MM.1S (cell line): ENCODE measurements around the gene HSBP1L1.

Experiments
- DNase-seq: peaks from one replicate; pipeline ENCODE4 v3.0.0-alpha.2; 2015
- H2AFZ ChIP-seq: fragments of 300-600 bp; sonication (generic); 2 replicates; pipeline ENCODE4 v1.6.0; 2016; ENCODE audit warnings: antibody characterized with exemption, low read length
- H3F3A ChIP-seq: fragments of 300-600 bp; sonication (generic); 2 replicates; pipeline ENCODE4 v1.6.1; 2016; ENCODE audit warnings: mild to moderate bottlenecking, antibody characterized with exemption, low read length, moderate library complexity, mixed read lengths; ENCODE audit not compliant: insufficient read depth
- H3K27ac ChIP-seq: fragments of 300-600 bp; sonication (generic); 2 replicates; pipeline ENCODE4 v1.5.1; 2016; ENCODE audit warnings: mild to moderate bottlenecking, low read length
- H3K27me3 ChIP-seq: fragments of 300-600 bp; sonication (generic); replicated peaks from 2 replicates; pipeline ENCODE4 v1.6.0; 2016; ENCODE audit warnings: low read length; ENCODE audit not compliant: insufficient read depth
- H3K36me3 ChIP-seq: fragments of 300-600 bp; sonication (generic); replicated peaks from 2 replicates; pipeline ENCODE4 v1.6.1; 2016; ENCODE audit warnings: mild to moderate bottlenecking, low read length, mixed read lengths; ENCODE audit not compliant: insufficient read depth
- H3K4me1 ChIP-seq: fragments of 300-600 bp; sonication (generic); 2 replicates; pipeline ENCODE4 v1.6.1; 2016; ENCODE audit warnings: low read length, mixed read lengths
- H3K4me2 ChIP-seq: fragments of 300-600 bp; sonication (generic); 2 replicates; pipeline ENCODE4 v1.6.0; 2016; ENCODE audit warnings: low read depth, low read length
- H3K4me3 ChIP-seq: fragments of 300-600 bp; sonication (generic); 2 replicates; pipeline ENCODE4 v1.5.1; 2016; ENCODE audit warnings: low read length, mixed read lengths
- H3K79me2 ChIP-seq: fragments of 300-600 bp; sonication (generic); 2 replicates; pipeline ENCODE4 v1.6.1; 2016; ENCODE audit warnings: mixed run types, low read length, mixed read lengths
- H3K9ac ChIP-seq: fragments of 300-600 bp; sonication (generic); 2 replicates; pipeline ENCODE4 v1.6.1; 2016; ENCODE audit warnings: low read length, mixed read lengths
- H3K9me2 ChIP-seq: fragments of 300-600 bp; sonication (generic); replicated peaks from 2 replicates; pipeline ENCODE4 v1.6.1; 2016; ENCODE audit warnings: mild to moderate bottlenecking, low read length, mixed read lengths; ENCODE audit not compliant: insufficient read depth
- H3K9me3 ChIP-seq: fragments of 300-600 bp; sonication (generic); replicated peaks from 2 replicates; pipeline ENCODE4 v1.6.1; 2016; ENCODE audit warnings: mild to moderate bottlenecking, low read length, mixed read lengths; ENCODE audit not compliant: insufficient read depth
- H4K20me1 ChIP-seq: fragments of 300-600 bp; sonication (generic); 2 replicates; pipeline ENCODE4 v1.6.1; 2016; ENCODE audit warnings: mild to moderate bottlenecking, low read length, moderate library complexity, mixed read lengths; ENCODE audit not compliant: insufficient read depth
- EZH2 ChIP-seq: fragments of 300-600 bp; sonication (generic); optimal IDR thresholded peaks from 2 replicates; pipeline ENCODE3; 2017; ENCODE audit warnings: low read depth, mild to moderate bottlenecking, antibody characterized with exemption, low read length, mixed read lengths
- EZH2phosphoT487 ChIP-seq: fragments of 300-600 bp; sonication (generic); IDR thresholded peaks from 2 replicates; pipeline ENCODE4 v1.6.1; 2018; ENCODE audit warnings: antibody characterized with exemption, low read length
- TF ChIP-seq, protein P1 (sequence below): fragments of 300-600 bp; sonication (generic); IDR thresholded peaks from 2 replicates; pipeline ENCODE4 v1.5.1; 2016; ENCODE audit warnings: antibody characterized with exemption, low read length, mixed read lengths

The HSBP1L1 gene

DNA sequence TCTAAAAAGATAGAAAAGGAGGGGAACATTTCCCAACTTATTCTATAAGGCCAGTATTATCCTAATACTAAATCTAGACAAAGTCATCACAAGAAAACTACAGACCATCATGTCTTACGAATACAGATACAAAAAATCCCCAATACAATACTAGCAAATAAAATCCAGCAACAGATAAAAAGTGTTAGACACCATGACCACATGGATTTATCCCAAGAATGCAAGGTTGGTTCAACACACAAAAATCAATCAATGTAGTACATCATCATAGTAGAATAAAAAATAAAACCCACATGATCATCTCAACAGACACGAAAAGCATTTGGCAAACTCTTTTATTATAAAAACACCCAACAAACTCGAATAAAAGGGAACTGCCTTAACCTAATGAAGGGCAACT, 31.5 kb upstream of the HSBP1L1 start:
- Histone ChIP-seq H3K27me3 (no peaks in the 10 kb centered on the region), H3F3A (no peaks in the 10 kb centered on the region), H3K9me3 (0 out of 2 replicates have a peak, but pooled peaks cover 3% of the 10 kb centered on the region), H3K79me2 (peaks cover 22% of the 10 kb centered on the region), H3K9me2 (no peaks in the 10 kb centered on the region), H3K36me3 (peaks cover 7% of the 10 kb centered on the region; the same call in 1 of the 2 replicates), H3K4me2 (no peak overlapping the region), H3K4me1 (no peaks in the 10 kb centered on the region), H2AFZ (no peak overlapping the region), H3K4me3 (no peak overlapping the region), H4K20me1 (no peaks in the 10 kb centered on the region), H3K27ac (no peak overlapping the region), H3K9ac (no peak overlapping the region)
- DNase-seq: no peak
- TF ChIP-seq EZH2 (no peak), EZH2phosphoT487 (no peak)
- TF ChIP-seq, protein P1, sequence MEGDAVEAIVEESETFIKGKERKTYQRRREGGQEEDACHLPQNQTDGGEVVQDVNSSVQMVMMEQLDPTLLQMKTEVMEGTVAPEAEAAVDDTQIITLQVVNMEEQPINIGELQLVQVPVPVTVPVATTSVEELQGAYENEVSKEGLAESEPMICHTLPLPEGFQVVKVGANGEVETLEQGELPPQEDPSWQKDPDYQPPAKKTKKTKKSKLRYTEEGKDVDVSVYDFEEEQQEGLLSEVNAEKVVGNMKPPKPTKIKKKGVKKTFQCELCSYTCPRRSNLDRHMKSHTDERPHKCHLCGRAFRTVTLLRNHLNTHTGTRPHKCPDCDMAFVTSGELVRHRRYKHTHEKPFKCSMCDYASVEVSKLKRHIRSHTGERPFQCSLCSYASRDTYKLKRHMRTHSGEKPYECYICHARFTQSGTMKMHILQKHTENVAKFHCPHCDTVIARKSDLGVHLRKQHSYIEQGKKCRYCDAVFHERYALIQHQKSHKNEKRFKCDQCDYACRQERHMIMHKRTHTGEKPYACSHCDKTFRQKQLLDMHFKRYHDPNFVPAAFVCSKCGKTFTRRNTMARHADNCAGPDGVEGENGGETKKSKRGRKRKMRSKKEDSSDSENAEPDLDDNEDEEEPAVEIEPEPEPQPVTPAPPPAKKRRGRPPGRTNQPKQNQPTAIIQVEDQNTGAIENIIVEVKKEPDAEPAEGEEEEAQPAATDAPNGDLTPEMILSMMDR: no peak

- Histone ChIP-seq H3K9ac (no peak overlapping the region), H3K27ac (no peak overlapping the region), H3F3A (no peaks in the 10 kb centered on the region), H3K4me3 (no peak overlapping the region), H3K9me2 (no peaks in the 10 kb centered on the region), H2AFZ (no peak overlapping the region), H3K4me1 (no peaks in the 10 kb centered on the region), H3K4me2 (no peak overlapping the region), H4K20me1 (no peaks in the 10 kb centered on the region), H3K9me3 (0 out of 2 replicates have a peak, but pooled peaks cover 3% of the 10 kb centered on the region), H3K79me2 (peaks cover 20% of the 10 kb centered on the region), H3K36me3 (peaks cover 4% of the 10 kb centered on the region; the same call in 1 of the 2 replicates), H3K27me3 (no peaks in the 10 kb centered on the region)
- TF ChIP-seq EZH2phosphoT487 (no peak), EZH2 (no peak)
- TF ChIP-seq, protein P1: no peak
- no peak for DNase-seq
Observed at GRCh38 chr18:79933765-79934164, 30.7 kb upstream of the HSBP1L1 start.

- H3K4me2 ChIP-seq: no peak overlapping the region
- no peaks in the 10 kb centered on the region for H3K9me2 ChIP-seq
- TF ChIP-seq, protein P1: no peak
- TF ChIP-seq EZH2: no peak
- TF ChIP-seq EZH2phosphoT487: no peak
- H3K9me3 ChIP-seq: no peaks in the 10 kb centered on the region
- H3K36me3 ChIP-seq: no peaks in the 10 kb centered on the region; the same call in 1 of the 2 replicates
- no peak overlapping the region for H3K4me3 ChIP-seq
- H3K79me2 ChIP-seq: peaks cover 15% of the 10 kb centered on the region
- H3K27ac ChIP-seq: no peak overlapping the region
- DNase-seq: no peak
- H3K27me3 ChIP-seq: no peaks in the 10 kb centered on the region
- H3K4me1 ChIP-seq: no peaks in the 10 kb centered on the region
- no peaks in the 10 kb centered on the region for H4K20me1 ChIP-seq
- H3F3A ChIP-seq: no peaks in the 10 kb centered on the region
- no peak overlapping the region for H2AFZ ChIP-seq
- no peak overlapping the region for H3K9ac ChIP-seq
Observed at GRCh38 chr18:79934311-79935097, 29.9 kb upstream of the HSBP1L1 start.
